Activated T-cell treated with anti-CD3 and anti-CD28 coated beads, Interleukin-2, amount 50 U/mL, for 24 hours (primary cell): ENCODE results near the gene LRIG3.

ENCODE experiments used
- DNase-seq: peaks from one replicate; pipeline ENCODE4 v3.0.0-alpha.2; 2020
- H3K27ac Mint-ChIP-seq: 2 replicates; pipeline ENCODE4 v1.8.0; 2020; ENCODE audit warnings: mild to moderate bottlenecking, mixed read lengths
- H3K27me3 Mint-ChIP-seq: 2 replicates; pipeline ENCODE4 v1.8.0; 2020; ENCODE audit warnings: mixed read lengths
- H3K36me3 Mint-ChIP-seq: 2 replicates; pipeline ENCODE4 v1.8.0; 2020; ENCODE audit warnings: low read depth, mixed read lengths
- H3K4me1 Mint-ChIP-seq: 2 replicates; pipeline ENCODE4 v1.8.0; 2020; ENCODE audit warnings: low read depth, mixed read lengths
- H3K4me3 Mint-ChIP-seq: 2 replicates; pipeline ENCODE4 v1.8.0; 2020; ENCODE audit warnings: mild to moderate bottlenecking, moderate library complexity, mixed read lengths
- H3K9me3 Mint-ChIP-seq: 2 replicates; pipeline ENCODE4 v1.8.0; 2020; ENCODE audit warnings: mixed read lengths

The LRIG3 gene

DNA sequence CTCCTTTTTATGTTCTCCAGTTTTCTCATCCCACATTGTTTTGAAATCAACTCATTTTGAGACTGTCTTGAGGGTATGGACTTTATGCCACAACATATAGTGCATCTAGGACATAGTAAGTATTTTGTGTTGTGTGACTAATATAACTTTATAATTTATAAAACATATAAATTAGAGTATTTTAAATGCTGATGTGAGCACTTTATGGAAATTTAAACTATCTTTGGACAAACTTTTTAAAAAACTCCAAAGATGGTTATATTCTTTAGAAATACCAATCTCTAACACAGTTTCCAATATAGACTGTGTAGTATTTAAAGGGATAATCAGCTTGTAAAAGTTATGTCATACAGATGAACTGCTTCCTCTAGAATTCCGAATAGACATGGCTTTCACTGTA lies 87.4 kb downstream of the LRIG3 start:
- Mint-ChIP-seq H3K27ac (no peak overlapping the region), H3K4me3 (no peak overlapping the region), H3K36me3 (no peaks in the 10 kb centered on the region), H3K4me1 (no peaks in the 10 kb centered on the region), H3K9me3 (peaks cover 9% of the 10 kb centered on the region), H3K27me3 (no peaks in the 10 kb centered on the region)
- DNase-seq, result no peak
